Activated CD4-positive, CD25-positive, alpha-beta regulatory T cell (primary cell): Measurements from ENCODE around the gene NFATC2IP.
"Not testable (repeated sequence)": the region's sequence is repeated elsewhere in the genome, so short reads cannot be mapped to it uniquely, and the experiment has no call there.

Source experiments
- DNase-seq, 4 experiments: peaks; one replicate each; lab custom pipeline; 2025; lab: John Stamatoyannopoulos, UW

NFATC2IP gene

GRCh38 chr16:28926284-28926683 is 24.5 kb upstream of the NFATC2IP start:
- not testable (repeated sequence) for DNase-seq

GRCh38 chr16:28927815-28928214 is 22.9 kb upstream of the NFATC2IP start:
- DNase-seq = no peak

GRCh38 chr16:28930203-28930602 is 20.5 kb upstream of the NFATC2IP start:
- no peak for DNase-seq

GRCh38 chr16:28930652-28931051 is 20.1 kb upstream of the NFATC2IP start:
- no peak for DNase-seq

GRCh38 chr16:28931801-28932225 is 18.9 kb upstream of the NFATC2IP start, which contains the start of gene CD19:
Gene CD19, plus strand, starts transcription at chr16:28931971. Its CDS starts 30 bp downstream, at chr16:28932001.
- DNase-seq = no peak

GRCh38 chr16:28932339-28933141 is 18.2 kb upstream of the NFATC2IP start:
- DNase-seq = no peak

- DNase-seq = no peak
These were observed 17.6 kb upstream of the NFATC2IP start for GRCh38 chr16:28933171-28933570.

GRCh38 chr16:28935346-28935745 is 15.4 kb upstream of the NFATC2IP start:
- DNase-seq = no peak

GRCh38 chr16:28935924-28936783 is 14.6 kb upstream of the NFATC2IP start:
- peak; percentile 54 to 74 (median 60) for DNase-seq

- DNase-seq = no peak
These were observed 14.0 kb upstream of the NFATC2IP start for GRCh38 chr16:28936784-28937155.

- no peak for DNase-seq
These were observed 13.4 kb upstream of the NFATC2IP start for GRCh38 chr16:28937222-28937876.

GRCh38 chr16:28938721-28939120 is 12.0 kb upstream of the NFATC2IP start:
- DNase-seq = no peak

GRCh38 chr16:28939825-28940224 is 10.9 kb upstream of the NFATC2IP start:
- DNase-seq = not testable (repeated sequence)

- DNase-seq = no peak
These were observed 7.5 kb upstream of the NFATC2IP start for GRCh38 chr16:28943281-28943680.

- no peak for DNase-seq
These were observed 4.1 kb upstream of the NFATC2IP start for GRCh38 chr16:28946681-28947080.

- peak in 1 of 4 experiments; percentile 26 for DNase-seq
These were observed 740 bp downstream of the NFATC2IP start for GRCh38 chr16:28951410-28951943.

- DNase-seq = no peak
These were observed 7.5 kb downstream of the NFATC2IP start for GRCh38 chr16:28958216-28958615.

GRCh38 chr16:28958836-28959235 is 8.1 kb downstream of the NFATC2IP start:
- DNase-seq = no peak

GRCh38 chr16:28964072-28964471 is 13.3 kb downstream of the NFATC2IP start:
- no peak for DNase-seq

GRCh38 chr16:28964496-28964895 is 13.8 kb downstream of the NFATC2IP start:
- DNase-seq = no peak

- no peak for DNase-seq
These were observed 16.4 kb downstream of the NFATC2IP start for GRCh38 chr16:28967156-28967555.

GRCh38 chr16:28969696-28970095 is 19.0 kb downstream of the NFATC2IP start:
- DNase-seq = not testable (repeated sequence)
